Measurements from ENCODE around the gene CDC42EP4. TPM values are rescaled to one million over a fixed set of nuclear protein-coding genes. Genes with fewer than 3 reads are reported as not detected.

Gene CDC42EP4
- polyA plus RNA-seq, 1 donor from 2014 or later, result 19.4 TPM

DNA sequence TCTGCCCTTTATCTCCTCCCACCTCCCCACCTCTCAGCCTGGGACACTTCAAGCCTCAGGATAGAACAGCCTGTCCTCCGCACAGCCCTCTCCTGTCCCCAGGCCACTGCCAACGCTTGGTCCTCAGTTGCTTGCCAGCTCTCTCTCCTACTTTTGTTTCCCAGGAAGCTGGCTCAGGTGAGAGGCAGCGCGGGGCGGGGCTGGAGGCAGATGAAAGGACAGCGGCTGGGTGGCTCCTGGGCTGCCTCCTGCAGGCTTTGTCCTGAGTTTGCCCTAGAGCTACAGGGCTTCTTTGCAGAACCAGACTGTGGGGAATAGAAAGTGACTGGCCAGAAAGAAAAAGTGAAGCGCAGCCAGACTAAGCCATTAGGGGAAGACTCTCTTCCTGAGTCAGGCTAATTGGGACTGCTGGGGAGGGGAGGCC lies 48.2 kb upstream of the CDC42EP4 start:
- Histone ChIP-seq H3K27ac (ENCODE audit: low read length) (no peak overlapping the region), H3K79me2 (replicated peaks; ENCODE audit: insufficient read depth, low read length) (no peaks in the 10 kb centered on the region), H3K36me3 (ENCODE audit: insufficient read depth, low read length) (no peaks in the 10 kb centered on the region), H3K27me3 (ENCODE audit: insufficient read depth, low read depth, low read length) (no peaks in the 10 kb centered on the region), H3K9me3 (ENCODE audit: low read length) (no peaks in the 10 kb centered on the region), H3K4me3 (ENCODE audit: low read length) (no peak overlapping the region), H3K9me2 (ENCODE audit: insufficient read depth, low read length) (no peaks in the 10 kb centered on the region), H2AFZ (ENCODE audit: low read depth, low read length) (no peak overlapping the region), H4K20me1 (ENCODE audit: insufficient read depth) (no peaks in the 10 kb centered on the region), H3K4me2 (ENCODE audit: low read length) (no peak overlapping the region), H3K9ac (ENCODE audit: low read length) (no peak overlapping the region), H3F3A (ENCODE audit: insufficient read depth, low read length, poor library complexity, severe bottlenecking) (no peaks in the 10 kb centered on the region)
- TF ChIP-seq RAD21 (conservative IDR thresholded peaks at IDR 0.05), result no peak
- no peak for TF ChIP-seq EP300 (conservative IDR thresholded peaks at IDR 0.05; ENCODE audit: poor library complexity, severe bottlenecking)
- no peak for TF ChIP-seq POLR2AphosphoS5 (IDR thresholded peaks at IDR 0.05)
- TF ChIP-seq TAF1 (IDR thresholded peaks at IDR 0.05; ENCODE audit: low read depth), result no peak
- TF ChIP-seq REST (IDR thresholded peaks at IDR 0.05; ENCODE audit: borderline replicate concordance), result no peak
- no peak for TF ChIP-seq CTCF (IDR thresholded peaks at IDR 0.05; ENCODE audit: poor library complexity, severe bottlenecking)
- no peak for TF ChIP-seq EZH2 (IDR thresholded peaks at IDR 0.05; ENCODE audit: borderline replicate concordance, insufficient read depth, low read length, poor library complexity, severe bottlenecking)
- no peak for TF ChIP-seq SMC3 (conservative IDR thresholded peaks at IDR 0.05; ENCODE audit: poor library complexity)
- no peak for TF ChIP-seq MXI1 (conservative IDR thresholded peaks at IDR 0.05; ENCODE audit: poor library complexity, severe bottlenecking)

- Histone ChIP-seq H3K9ac (ENCODE audit: low read length) (no peak overlapping the region), H3K9me3 (ENCODE audit: low read length) (no peaks in the 10 kb centered on the region), H3K27me3 (ENCODE audit: insufficient read depth, low read depth, low read length) (no peaks in the 10 kb centered on the region), H3K4me3 (ENCODE audit: low read length) (no peak overlapping the region), H2AFZ (ENCODE audit: low read depth, low read length) (no peak overlapping the region), H3K36me3 (ENCODE audit: insufficient read depth, low read length) (no peaks in the 10 kb centered on the region), H3K79me2 (replicated peaks; ENCODE audit: insufficient read depth, low read length) (no peaks in the 10 kb centered on the region), H3K27ac (ENCODE audit: low read length) (no peak overlapping the region), H3K4me2 (ENCODE audit: low read length) (no peak overlapping the region), H3F3A (ENCODE audit: insufficient read depth, low read length, poor library complexity, severe bottlenecking) (no peaks in the 10 kb centered on the region), H3K9me2 (ENCODE audit: insufficient read depth, low read length) (no peaks in the 10 kb centered on the region), H4K20me1 (ENCODE audit: insufficient read depth) (no peaks in the 10 kb centered on the region)
- TF ChIP-seq EZH2 (IDR thresholded peaks at IDR 0.05; ENCODE audit: borderline replicate concordance, insufficient read depth, low read length, poor library complexity, severe bottlenecking) (no peak), POLR2AphosphoS5 (IDR thresholded peaks at IDR 0.05) (no peak), SMC3 (conservative IDR thresholded peaks at IDR 0.05; ENCODE audit: poor library complexity) (no peak), CTCF (IDR thresholded peaks at IDR 0.05; ENCODE audit: poor library complexity, severe bottlenecking) (no peak), RAD21 (conservative IDR thresholded peaks at IDR 0.05) (no peak), REST (IDR thresholded peaks at IDR 0.05; ENCODE audit: borderline replicate concordance) (no peak), MXI1 (conservative IDR thresholded peaks at IDR 0.05; ENCODE audit: poor library complexity, severe bottlenecking) (no peak)
Observed at GRCh38 chr17:73359352-73359751, 47.6 kb upstream of the CDC42EP4 start.

Measured in neural cell (in vitro differentiated cells).